Left ventricle myocardium inferior (tissue), 1 donor: ENCODE measurements around the gene CX3CR1. TPM values are rescaled to one million over a fixed set of nuclear protein-coding genes. Genes with fewer than 3 reads are reported as not detected.
"Not testable (repeated sequence)": the region's sequence is repeated elsewhere in the genome, so short reads cannot be mapped to it uniquely, and the experiment has no call there.

Experiments used
- DNase-seq: peaks from one replicate; pipeline ENCODE4 v3.0.0-alpha.2; 2020
- H3K27ac ChIP-seq: fragments of 200-600 bp; replicated peaks from 2 replicates; pipeline ENCODE4 v1.8.0; 2021
- H3K27me3 ChIP-seq: fragments of 200-600 bp; 2 replicates; pipeline ENCODE4 v1.8.0; 2021; ENCODE audit warnings: low read depth
- H3K36me3 ChIP-seq: fragments of 200-600 bp; 2 replicates; pipeline ENCODE4 v1.8.0; 2021
- H3K4me1 ChIP-seq: fragments of 200-600 bp; 2 replicates; pipeline ENCODE4 v1.8.0; 2021
- H3K4me3 ChIP-seq: fragments of 200-600 bp; 2 replicates; pipeline ENCODE4 v1.8.0; 2021; ENCODE audit warnings: mild to moderate bottlenecking, moderate library complexity
- H3K9me3 ChIP-seq: fragments of 200-600 bp; replicated peaks from 2 replicates; pipeline ENCODE4 v1.8.0; 2021
- CTCF ChIP-seq: fragments of 200-600 bp; IDR thresholded peaks from 2 replicates; pipeline ENCODE4 v1.8.0; 2021; ENCODE audit warnings: antibody characterized with exemption, mild to moderate bottlenecking, borderline replicate concordance
- intact Hi-C: fragments of 100-400 bp; cut with micrococcal nuclease; formaldehyde crosslinking; loops from one replicate; pipeline ENCODE4 v1.11.0; 2022
- total RNA-seq: library from RNA; stranded (reverse); fragmentation: NEBNext Ultra II Directional; extraction: Animal tissue kit (Norgen Biotek cat#: 25700); gene quantifications from one replicate; pipeline ENCODE4 v1.2.1, GENCODE V29; 2021
- donor health status: DM: no; HTN: yes; CAD: no; lungs with severe emphysema.

CX3CR1 gene
- total RNA-seq, 1 donor from 2014 or later, result 0.82 TPM

GRCh38 chr3:39241561-39241960, 38.3 kb downstream of the CX3CR1 start:
- Histone ChIP-seq H3K4me1 (peaks cover 10% of the 10 kb centered on the region), H3K27me3 (no peaks in the 10 kb centered on the region), H3K27ac (no peak overlapping the region), H3K4me3 (no peak overlapping the region), H3K9me3 (peaks cover 14% of the 10 kb centered on the region), H3K36me3 (no peaks in the 10 kb centered on the region)
- TF ChIP-seq CTCF, result no peak
- intact Hi-C loops, result no loop called here
- DNase-seq, result no peak

- Histone ChIP-seq H3K4me3 (no peak overlapping the region), H3K36me3 (no peaks in the 10 kb centered on the region), H3K27ac (no peak overlapping the region), H3K9me3 (no peaks in the 10 kb centered on the region), H3K4me1 (peaks cover 28% of the 10 kb centered on the region), H3K27me3 (no peaks in the 10 kb centered on the region)
- intact Hi-C loops, result no loop called here
- no peak for DNase-seq
- TF ChIP-seq CTCF, result no peak
These were observed 42.8 kb downstream of the CX3CR1 start for GRCh38 chr3:39237027-39237426.

DNA sequence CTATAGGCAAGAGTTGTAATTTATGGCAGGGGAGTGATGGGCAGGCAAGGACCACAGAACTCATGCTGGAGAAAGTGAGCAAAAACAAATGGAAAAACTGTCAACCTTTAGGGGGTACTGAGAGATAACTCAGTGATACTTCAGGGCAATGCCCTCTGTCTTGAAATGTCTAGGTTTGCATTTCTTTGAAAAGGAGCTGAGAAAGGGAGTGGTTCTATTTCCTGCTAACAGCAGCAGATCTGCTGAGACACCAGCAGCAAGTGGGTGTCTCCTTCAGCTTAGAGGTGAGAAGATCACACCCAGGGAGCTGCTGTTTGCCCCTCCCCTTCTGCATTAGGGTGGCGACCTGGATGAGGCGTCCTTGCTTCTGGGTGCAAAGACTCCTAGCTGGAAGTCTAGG, 45.2 kb downstream of the CX3CR1 start:
- H3K4me1 ChIP-seq, result peaks cover 28% of the 10 kb centered on the region
- H3K4me3 ChIP-seq, result no peak overlapping the region
- no peaks in the 10 kb centered on the region for H3K27me3 ChIP-seq
- no peak for TF ChIP-seq CTCF
- H3K27ac ChIP-seq, result no peak overlapping the region
- no peaks in the 10 kb centered on the region for H3K36me3 ChIP-seq
- no peaks in the 10 kb centered on the region for H3K9me3 ChIP-seq
- intact Hi-C loops, result no loop called here
- no peak for DNase-seq

DNA sequence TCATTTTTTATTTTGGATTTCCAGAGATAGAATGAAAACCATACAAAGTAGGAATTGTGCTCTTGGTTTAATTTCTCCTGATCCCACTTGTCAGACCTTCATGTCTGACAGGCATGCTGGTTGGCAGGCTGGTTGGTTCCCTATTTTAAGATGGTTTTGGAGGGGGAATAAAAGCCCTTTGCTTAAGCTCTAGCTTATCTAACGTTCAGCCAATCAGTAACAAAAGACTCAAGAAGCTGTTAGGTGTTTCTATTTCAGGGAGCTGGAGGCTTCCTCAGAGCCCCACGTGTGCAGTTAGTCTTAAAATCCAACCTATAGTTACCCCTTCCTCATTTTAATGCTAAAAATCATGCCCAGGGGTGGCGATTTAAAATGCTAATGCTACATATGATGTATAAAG, 47.0 kb downstream of the CX3CR1 start:
- no peak overlapping the region for H3K4me3 ChIP-seq
- H3K36me3 ChIP-seq, result no peaks in the 10 kb centered on the region
- DNase-seq, result no peak
- H3K4me1 ChIP-seq, result peaks cover 28% of the 10 kb centered on the region
- intact Hi-C loops, result no loop called here
- H3K27me3 ChIP-seq, result no peaks in the 10 kb centered on the region
- H3K9me3 ChIP-seq, result no peaks in the 10 kb centered on the region
- peak overlapping the region; percentile 60 for H3K27ac ChIP-seq
- TF ChIP-seq CTCF, result no peak

GRCh38 chr3:39230453-39230852, 49.4 kb downstream of the CX3CR1 start:
- intact Hi-C loops, result no loop called here
- no peak for TF ChIP-seq CTCF
- no peak for DNase-seq
- H3K36me3 ChIP-seq, result no peaks in the 10 kb centered on the region
- no peak overlapping the region for H3K27ac ChIP-seq
- no peaks in the 10 kb centered on the region for H3K9me3 ChIP-seq
- peaks cover 16% of the 10 kb centered on the region for H3K4me1 ChIP-seq
- H3K27me3 ChIP-seq, result no peaks in the 10 kb centered on the region
- H3K4me3 ChIP-seq, result no peak overlapping the region

GRCh38 chr3:39228496-39228895, 51.3 kb downstream of the CX3CR1 start:
- Histone ChIP-seq H3K4me1 (peaks cover 11% of the 10 kb centered on the region), H3K27me3 (no peaks in the 10 kb centered on the region), H3K4me3 (no peak overlapping the region), H3K36me3 (no peaks in the 10 kb centered on the region), H3K9me3 (no peaks in the 10 kb centered on the region), H3K27ac (no peak overlapping the region)
- TF ChIP-seq CTCF, result no peak
- no peak for DNase-seq
- intact Hi-C loops, result no loop called here

DNA sequence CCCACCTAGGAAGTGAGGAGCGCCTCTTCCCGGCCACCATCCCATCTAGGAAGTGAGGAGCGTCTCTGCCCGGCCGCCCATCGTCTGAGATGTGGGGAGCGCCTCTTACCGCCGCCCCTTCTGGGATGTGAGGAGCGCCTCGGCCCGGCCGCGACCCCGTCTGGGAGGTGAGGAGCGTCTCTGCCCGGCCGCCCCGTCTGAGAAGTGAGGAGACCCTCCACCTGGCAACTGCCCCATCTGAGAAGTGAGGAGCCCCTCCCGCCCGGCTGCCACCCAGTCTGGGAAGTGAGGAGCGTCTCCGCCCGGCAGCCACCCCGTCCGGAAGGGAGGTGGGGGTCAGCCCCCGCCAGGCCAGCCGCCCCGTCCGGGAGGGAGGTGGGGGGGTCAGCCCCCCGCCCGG, 52.2 kb downstream of the CX3CR1 start:
- H3K9me3 ChIP-seq, H3K4me3 ChIP-seq, DNase-seq, H3K36me3 ChIP-seq, intact Hi-C loops, H3K4me1 ChIP-seq, H3K27ac ChIP-seq, H3K27me3 ChIP-seq: not testable (repeated sequence)
